COLO668 (cell line): ENCODE results near the gene ZCCHC7.
"Not testable (repeated sequence)": the region's sequence is repeated elsewhere in the genome, so short reads cannot be mapped to it uniquely, and the experiment has no call there.

Source experiments
- DNase-seq: peaks from one replicate; lab custom pipeline; 2025; ENCODE audit not compliant: unreplicated experiment; lab: John Stamatoyannopoulos, UW

ZCCHC7 gene

DNA sequence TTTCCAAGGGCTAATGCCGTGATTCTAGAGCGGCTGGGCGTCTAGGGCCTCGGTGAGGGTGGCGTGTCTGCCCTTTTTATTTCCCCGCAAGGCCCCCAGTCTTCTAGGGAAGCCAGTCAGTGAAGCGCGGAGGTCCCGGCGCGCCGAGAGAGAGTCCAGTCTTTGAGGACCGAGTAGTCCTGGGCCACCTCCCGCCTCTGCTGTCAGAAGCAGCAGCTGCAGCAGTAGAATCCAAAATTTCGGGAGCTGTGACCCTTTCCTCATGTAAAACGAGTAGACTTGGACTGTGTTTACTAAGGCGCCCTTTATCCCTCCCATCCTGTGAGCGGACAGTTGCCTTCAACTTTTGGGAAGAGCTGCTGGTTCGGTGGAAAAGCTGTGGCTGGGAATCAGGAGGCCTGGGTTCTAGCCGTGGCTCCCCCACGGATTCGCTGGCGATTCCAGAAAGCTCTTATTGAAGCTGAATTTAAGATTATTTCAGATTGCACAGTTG lies 515 bp downstream of the ZCCHC7 start:
- DNase-seq = peak; percentile 60

DNA sequence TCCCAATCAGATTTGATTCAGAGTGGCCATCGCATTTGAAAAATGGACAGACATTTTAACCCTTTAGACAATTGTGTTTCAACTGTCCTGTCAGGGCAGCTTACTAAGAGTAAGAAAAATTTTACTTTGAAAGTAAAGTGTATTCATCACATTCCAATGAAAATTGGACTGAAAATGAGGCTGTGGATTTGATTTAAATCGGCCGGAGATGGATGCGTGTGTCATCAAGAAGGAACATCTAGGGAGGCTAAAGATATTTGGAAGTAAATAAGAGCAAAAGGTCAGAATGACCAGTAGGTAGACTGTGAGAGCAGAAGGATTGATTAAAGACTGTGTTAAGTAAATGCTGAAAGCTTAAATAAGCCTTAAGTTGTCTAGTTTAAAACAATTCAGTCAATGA lies 1.5 kb downstream of the ZCCHC7 start:
- no peak for DNase-seq

DNA sequence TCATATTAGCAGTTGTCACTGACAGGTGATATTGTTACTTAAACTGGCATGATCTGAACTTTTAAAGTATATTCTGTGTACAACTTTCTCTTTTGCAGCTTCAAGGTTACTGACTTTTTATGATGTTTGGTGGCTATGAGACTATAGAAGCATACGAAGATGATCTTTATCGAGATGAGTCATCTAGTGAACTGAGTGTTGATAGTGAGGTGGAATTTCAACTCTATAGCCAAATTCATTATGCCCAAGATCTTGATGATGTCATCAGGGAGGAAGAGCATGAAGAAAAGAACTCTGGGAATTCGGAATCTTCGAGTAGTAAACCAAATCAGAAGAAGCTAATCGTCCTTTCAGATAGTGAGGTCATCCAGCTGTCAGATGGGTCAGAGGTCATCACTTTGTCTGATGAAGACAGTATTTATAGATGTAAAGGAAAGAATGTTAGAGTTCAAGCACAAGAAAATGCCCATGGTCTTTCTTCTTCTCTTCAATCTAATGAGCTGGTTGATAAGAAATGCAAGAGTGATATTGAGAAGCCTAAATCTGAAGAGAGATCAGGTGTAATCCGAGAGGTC lies 5.9 kb downstream of the ZCCHC7 start:
- no peak for DNase-seq

DNA sequence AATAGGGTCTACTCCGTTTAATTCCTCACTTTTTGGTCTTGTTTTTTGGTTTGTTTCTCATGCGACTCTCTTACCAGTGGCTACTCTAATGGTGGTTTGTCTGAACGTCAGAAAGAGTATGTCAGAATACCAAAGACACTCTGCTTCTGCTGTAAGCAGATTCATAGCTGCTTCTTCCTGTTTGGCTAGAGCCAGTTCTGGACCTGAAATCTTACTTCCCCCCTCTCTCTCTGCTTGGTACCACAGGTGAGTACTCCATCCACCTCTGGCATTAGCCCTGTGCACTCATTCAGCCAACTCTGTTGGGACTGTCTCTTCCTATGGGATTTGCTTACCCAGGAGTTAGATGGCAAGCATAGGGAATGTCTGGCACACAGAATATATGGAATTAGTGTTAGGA lies 6.6 kb downstream of the ZCCHC7 start:
- no peak for DNase-seq

DNA sequence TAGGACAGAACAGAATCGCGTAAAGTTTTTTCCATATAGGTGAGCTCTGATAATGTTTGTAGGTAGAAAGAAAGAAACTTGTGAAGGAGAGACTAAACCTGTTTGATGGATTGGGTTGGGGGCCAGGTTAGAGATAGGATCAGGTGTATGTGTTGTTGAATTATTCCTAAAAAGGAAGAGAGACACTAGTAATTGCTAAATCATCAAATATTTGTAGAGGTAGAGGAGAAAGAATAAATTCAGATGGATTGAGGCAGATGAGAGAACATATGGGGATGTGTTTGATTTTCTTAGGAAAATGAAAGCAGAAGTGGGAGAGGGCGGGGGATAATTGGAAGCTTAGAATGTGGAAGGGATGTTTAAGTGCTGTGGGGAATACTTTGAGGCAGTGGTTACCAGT lies 7.7 kb downstream of the ZCCHC7 start:
- no peak for DNase-seq

DNA sequence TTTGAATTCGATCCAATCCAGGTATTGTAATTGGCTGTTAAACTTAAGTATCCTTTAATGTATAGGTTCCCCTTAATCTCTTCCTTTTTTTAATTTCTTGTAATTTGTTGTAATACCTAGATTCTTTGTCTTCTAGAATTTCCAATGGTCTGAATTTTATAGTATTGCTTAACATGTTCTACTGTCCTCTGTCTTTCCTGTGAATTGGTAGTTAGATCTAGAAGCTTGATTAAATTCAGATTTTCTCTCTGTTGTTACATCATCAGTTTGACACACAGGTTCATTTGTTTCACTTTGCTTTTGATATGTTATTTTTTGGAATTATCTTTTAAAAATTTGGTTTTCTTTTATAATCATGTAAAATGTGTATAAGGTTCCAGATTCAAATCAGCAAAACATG lies 13.8 kb downstream of the ZCCHC7 start:
- DNase-seq = no peak

DNA sequence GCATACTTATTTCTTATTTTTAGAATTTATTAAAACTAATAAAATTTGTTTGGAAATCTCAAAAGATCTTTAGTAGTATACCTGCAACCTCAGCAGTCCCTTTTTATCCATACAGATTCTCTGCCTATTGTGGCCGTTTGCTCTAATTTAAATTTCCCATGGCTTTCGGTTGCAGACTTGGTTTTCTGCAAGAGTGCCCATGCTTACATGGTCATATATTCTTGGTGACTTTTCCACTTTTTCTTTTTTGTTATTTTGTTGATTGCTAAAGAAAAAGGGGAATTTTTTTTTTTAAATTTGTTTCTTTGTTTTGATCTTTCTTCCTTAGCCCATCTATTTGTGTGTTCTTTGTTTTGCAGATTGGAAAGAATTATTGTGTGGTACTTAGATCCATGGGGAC lies 20.6 kb downstream of the ZCCHC7 start:
- no peak for DNase-seq

DNA sequence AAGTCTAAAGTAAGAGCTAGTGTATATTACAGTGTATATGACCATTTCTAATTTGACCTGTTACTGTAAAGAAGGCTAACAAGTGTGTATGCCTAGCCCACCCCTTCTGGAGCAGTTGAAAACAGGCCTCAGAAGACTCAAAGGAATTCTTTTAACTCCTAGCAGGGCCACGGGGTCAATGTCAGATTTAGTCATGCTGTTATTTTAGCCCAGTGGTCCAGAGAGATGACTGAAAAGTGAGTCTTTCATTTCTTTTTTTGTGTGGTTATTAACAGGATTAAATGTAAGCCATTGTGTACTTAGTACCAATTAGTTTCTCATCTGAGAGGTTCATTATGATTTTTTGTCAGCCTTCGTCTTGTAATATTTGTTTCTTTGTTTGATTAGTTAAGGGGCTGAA lies 24.4 kb downstream of the ZCCHC7 start:
- DNase-seq = no peak

DNA sequence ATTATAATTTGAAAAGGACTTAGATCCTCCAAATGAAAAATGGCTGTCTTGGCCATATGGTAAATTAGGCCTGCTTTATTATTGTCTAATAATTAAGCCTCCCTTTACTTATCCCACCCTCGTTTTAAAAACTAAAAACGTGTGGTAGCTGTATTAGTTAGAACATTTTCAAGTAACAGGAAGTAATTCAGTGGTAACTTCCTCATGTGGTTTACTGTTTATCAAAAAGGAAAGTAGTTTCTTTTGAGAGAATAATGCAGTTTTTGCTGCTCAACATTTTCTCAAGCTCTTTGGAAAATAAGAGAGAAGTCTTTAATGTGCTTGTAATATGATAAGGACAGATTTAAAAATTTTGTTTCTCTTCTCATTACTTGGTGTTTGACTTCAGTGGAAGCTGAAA lies 26.0 kb downstream of the ZCCHC7 start:
- DNase-seq = no peak

DNA sequence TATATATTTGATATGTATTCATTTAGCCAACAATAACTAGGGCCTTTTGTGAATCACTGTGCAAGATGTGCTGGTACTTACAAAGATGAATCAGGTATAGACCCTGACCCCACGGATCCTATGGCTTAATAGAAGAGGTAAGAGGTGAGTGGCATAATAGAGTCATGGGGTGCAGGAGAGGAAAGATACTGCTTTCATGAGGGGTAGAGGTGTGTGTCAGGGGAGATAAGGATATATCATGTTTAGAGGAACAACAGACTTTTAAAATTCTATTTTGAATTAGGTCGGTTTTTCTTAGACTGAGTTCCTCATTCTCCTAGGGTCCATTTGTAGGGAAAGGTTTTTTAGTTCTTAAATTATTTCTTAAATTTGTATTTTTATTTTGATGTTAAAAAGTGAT lies 27.8 kb downstream of the ZCCHC7 start:
- DNase-seq = no peak

DNA sequence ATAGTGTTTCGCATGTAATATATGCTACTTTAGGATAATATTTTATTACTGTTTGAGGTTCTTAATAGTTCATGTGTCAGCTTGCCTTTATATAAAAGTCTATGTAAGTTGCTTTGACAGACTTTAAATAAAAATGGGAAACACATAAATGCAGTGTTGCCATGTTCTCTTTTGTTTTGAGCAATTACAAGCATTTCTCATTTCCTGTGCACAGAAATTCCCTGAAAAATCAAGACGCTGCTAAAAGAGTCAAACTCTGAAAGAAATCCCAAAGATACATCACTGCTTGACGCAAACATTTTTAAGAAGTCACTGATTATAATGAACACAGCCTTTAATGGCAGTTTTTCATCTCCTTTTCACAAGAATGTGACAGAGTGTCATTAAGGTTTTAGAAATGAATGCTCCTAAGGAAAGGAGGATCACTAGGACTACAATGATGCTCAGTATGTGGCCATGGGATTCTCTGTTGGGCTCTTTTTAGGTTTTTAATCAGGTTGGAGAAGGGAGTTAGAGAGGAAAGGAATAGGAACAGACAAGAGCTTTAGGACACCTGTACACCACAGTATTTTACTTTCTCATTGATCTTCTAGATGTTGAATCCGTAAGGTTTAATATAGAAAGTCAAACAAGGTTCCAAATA lies 29.4 kb downstream of the ZCCHC7 start:
- no peak for DNase-seq

DNA sequence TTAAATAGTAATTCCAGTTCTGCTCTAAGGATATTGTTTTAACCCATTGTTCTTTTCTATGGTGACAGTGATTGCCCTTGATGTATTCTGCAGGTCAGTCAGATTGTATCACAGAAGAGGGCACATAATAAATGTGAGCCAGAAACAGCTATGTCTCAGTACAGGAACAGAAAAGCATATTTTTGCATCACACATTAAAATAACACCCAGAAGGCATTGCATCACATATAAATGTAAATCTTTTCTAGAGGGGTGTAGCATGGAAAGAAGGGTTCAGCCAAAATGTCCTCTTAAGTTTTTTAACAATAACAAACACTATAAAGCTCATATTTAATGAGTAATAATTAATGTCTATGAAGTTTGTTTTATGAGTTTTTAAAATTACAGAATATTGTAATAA lies 30.0 kb downstream of the ZCCHC7 start:
- no peak for DNase-seq

DNA sequence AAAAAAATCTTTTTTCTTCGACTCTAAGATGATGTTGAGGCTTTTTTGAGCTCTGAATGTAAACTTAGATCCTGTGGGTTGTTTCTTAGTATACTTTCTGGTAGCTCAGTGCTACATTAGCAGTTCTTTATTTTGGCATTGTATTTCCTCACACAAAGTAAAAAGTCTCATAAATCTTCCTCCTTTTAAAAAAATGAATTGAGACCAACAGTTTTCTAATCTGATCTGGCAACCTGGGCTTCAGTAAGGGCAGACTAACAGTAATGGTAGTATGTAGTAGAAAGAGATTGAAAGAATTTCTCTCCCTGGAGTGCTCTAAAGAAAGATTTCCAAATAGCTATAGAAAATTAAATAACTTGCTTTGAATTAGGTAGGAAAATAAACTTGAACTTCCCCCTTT lies 31.4 kb downstream of the ZCCHC7 start:
- DNase-seq = no peak

DNA sequence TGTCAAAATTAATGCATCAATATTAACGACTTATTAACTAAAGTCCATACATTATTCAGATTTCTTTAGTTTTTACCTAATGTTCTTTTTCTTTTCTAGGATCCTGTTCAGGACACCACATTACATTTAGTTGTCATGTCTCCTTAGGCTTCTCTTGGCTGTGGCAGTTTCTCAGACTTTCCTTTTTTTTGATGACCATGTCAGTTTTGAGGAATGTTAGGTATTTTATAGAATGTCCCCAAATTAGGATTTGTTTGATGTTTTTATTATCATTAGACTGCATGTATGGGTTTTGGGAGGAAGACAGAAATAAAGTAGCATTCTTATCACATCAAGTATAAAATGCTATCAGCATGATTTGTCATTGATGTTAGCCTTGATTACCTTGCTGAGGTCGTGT lies 32.0 kb downstream of the ZCCHC7 start:
- DNase-seq = no peak

DNA sequence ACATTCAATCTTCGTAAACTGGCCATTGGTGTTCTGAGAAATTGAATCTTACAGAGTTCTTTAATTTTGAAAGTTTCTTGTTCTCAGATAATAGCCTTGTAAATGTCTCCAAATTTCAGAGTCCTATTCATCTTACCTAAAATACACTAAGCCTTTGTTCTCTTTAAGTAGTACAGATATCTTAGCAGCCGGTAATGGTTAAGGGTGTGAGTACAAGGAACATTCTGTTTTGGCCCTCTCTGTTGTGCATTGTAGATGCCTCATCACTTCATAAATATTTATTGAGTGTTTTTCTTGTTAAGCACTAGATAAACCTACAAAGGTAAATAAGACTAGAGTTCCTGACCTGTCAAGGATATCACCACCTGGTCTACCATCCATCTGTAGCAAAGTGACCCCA lies 35.2 kb downstream of the ZCCHC7 start:
- no peak for DNase-seq

DNA sequence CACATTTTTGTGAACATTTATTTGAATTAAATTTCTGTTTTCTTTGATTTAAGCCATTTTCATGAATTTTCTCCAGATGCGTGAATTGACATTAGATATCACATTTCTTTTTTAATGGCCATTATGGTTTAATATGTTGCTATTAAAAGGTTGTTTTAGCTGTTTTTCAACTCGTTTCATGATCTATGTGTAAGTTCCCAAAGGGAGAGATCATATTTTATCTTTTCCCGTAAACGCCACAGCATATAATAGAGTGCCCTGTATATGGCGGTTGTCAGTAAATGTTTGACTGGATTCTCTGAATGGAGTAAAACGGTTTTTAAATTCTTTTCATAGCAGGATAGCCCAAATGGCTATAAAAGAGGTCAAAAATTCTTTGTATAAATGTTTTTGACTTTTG lies 35.8 kb downstream of the ZCCHC7 start:
- DNase-seq = no peak

DNA sequence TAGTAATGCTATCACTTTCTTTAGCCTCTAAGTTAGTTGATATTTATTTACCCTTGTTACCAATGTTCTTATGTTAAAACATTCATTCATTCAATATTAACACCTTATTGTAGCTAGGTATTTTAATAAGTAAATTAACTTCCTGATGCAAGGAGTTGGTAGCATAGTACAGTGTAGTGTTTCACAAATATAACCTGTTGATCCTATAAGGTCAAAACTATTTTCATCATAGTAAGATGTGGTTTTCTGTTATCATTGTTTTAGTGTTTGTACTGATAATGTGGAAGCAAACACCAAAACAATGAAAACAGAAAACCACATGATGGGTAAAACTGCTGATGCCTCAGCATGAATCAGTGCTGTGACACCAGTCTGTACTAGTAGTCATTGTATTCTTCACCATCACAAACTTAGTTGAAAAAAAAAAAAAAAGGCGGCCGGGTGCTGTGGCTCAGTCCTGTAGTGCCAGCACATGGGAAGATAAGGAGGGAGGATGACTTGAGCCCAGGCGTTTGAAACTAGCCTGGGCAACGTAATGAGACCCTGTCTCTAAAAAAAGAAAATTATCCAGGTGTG lies 36.5 kb downstream of the ZCCHC7 start:
- no peak for DNase-seq

DNA sequence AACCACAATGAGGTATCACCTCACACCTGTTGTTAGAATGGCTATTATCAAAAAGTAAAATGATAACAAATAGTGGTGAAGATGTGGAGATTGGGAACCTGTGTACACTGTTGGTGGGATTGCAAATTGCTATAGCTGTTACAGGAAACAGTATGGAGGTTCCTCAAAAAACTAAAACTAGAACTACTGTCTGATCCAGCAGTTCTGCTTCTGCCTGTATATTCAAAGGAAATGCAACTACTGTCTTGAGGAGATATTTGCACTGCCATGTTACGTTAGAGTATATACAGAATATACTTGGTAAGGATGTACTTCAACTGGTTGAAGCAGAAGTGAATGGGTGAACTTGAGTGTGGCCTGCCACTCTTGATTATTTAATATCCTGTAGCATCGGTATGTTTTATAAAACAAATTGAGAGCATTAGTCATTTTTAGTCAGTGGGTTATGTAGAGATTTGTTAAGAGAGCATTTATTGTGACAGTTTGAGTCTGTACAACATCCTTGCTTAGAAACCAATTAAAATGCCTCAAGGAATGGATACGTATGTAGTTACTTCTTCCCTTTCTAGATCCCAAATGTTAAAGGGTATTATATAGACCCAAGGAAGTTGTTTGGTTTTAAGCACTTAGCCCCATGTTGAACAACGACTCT lies 37.5 kb downstream of the ZCCHC7 start:
- no peak for DNase-seq

DNA sequence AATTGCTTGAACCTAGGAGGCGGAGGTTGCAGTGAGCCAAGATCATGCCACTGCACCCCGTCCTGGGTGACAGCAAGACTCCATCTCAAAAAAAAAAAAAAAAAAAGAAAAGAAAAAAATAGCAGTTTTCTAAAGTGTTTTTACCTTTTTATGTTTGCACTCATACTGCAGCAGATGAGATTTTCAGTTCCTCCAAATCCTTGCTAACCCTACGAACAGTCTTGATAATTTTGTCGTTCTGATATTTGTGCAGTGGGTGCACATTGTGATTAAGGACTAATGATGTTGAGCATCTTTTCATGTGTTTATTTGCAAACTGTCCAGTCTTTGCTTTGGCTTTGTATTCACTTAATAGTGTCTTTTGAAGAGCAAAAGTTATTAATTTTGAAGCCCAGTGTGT lies 42.9 kb downstream of the ZCCHC7 start:
- DNase-seq = no peak

DNA sequence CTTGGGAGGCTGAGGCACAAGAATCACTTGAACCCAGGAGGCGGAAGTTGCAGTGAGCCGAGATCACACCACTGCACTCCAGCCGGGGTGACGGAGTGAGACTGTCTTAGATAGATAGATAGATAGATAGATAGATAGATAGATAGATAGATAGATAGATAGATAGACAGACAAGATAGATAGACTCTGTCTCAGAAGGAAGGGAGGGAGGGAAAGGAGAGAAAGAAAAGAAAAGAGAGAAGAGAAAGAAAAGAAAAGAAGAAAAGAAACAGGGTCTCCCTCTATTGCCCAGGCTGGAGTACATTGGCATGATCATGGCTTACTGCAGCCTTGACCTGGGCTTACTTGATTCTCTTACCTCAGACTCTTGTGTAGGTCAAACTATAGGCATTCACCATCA lies 44.0 kb downstream of the ZCCHC7 start:
- DNase-seq = not testable (repeated sequence)

DNA sequence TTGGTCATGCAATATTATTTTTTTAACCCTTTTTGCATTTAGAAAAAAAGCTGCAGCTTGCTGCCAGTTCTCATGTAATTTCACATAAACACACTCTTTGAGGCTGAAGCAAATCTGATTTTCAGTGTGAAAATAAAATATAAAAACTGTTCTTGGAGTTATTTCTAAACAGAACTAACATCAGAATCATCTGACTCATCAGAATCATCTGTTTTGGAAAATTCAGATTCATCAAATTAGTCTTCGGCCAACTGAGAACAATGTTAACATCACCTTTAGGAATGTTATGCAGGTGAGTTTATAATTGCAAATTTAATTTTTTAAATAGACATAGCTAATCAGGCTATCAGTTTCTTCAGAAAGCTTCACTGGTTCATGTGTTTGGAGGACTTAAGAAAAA lies 45.3 kb downstream of the ZCCHC7 start:
- no peak for DNase-seq

DNA sequence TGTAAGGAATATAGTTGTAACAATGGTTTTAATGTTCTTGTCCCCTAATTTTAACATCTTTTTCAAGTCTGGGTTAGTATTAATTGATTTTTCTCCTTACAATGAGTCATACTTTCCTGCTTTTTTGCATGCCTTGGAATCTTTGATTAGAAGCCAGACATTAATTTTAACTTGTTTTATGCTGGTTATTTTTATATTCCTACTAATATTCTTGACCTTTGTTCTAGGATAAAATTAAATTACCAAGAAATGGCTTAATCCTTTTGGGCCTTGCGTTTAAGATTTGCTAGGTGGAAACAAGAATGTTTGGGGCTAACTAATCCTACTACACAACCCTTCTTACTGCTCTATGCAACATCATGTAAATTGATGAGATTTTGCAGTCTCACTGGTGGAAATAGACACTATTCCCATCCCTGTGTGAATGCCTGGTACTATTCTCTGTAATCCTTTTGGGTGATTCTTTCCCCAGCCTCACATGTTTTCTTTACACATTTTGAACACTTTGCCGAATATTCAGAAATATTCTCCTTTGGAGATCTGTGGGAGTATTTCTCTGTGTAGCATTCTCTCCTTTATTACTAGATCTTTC lies 47.2 kb downstream of the ZCCHC7 start:
- no peak for DNase-seq
